ENCODE results near the gene PFDN1. TPM values are rescaled to one million over a fixed set of nuclear protein-coding genes. Genes with fewer than 3 reads are reported as not detected.

Gene PFDN1
- total RNA-seq, 1 experiment from 2014 or later = 54.4 TPM

GRCh38 chr5:140220698-140221064 is 82.2 kb downstream of the PFDN1 start:
- Histone ChIP-seq H3K4me1 (ENCODE audit: control insufficient read depth, insufficient read depth, low read length) (peaks cover 12% of the 10 kb centered on the region), H3K36me3 (ENCODE audit: control insufficient read depth, insufficient read depth, low read length) (no peaks in the 10 kb centered on the region), H3K27ac (ENCODE audit: low read length) (no peak overlapping the region), H3K9me3 (ENCODE audit: control insufficient read depth, insufficient read depth, low read depth, low read length) (no peaks in the 10 kb centered on the region), H3K4me3 (ENCODE audit: low read depth in 2 of 2, low read length in 2 of 2) (no peak overlapping the region), H3K27me3 (ENCODE audit: control insufficient read depth, insufficient read depth, low read length) (no peaks in the 10 kb centered on the region)
- in situ Hi-C loops (cut with HindIII; ENCODE audit: low pct_unique_long_range_greater_than_20kb, low sequenced_read_pairs) = no loop called here
- BruUV-seq (replicated peaks) = no TSS peak
- DNase-seq (ENCODE audit: low read depth, low spot score) = no peak
- no peak for TF ChIP-seq POLR2AphosphoS5 (IDR thresholded peaks at IDR 0.05; ENCODE audit: low read depth, low read length)
- no peak for ATAC-seq
- CTCF ChIA-PET = no interaction called here
- intact Hi-C loops (cut with micrococcal nuclease; ENCODE audit: unreplicated experiment) = no loop called here
- POLR2A ChIA-PET = no interaction called here

DNA sequence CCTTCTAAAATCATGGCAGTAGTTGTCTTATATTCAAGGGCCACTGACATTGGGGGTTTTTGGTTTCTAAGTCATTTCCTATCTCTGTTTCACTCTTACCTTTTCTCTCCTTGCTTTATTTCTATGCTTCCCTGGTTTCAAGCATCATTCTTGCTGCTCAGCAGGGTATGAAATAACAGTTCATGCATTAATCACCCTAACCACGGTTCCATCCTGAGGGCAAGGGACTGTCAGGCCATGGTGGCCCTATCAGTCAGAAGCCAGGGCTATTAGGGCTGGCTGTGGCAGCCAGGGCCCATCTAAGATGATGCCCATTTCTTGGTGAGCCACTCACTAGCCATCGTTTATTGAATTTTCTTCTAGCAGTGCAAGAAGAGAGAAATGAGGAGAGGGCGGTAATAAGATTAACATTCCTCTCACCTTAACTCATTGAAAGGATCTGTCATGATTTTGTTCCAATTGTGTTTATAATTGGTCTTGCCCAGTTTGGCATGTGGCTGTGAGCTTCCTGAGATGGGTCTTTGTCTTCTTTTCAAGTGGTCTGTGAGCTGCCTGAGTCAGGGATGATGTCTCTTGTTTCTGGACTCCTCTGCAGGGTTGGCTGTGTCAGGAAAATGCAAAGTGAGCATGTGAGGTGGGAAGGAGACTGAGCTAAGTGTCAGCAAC is 82.7 kb downstream of the PFDN1 start:
- H3K9me3 ChIP-seq (ENCODE audit: control insufficient read depth, insufficient read depth, low read depth, low read length) = no peaks in the 10 kb centered on the region
- H3K4me3 ChIP-seq (ENCODE audit: low read depth in 2 of 2, low read length in 2 of 2) = no peak overlapping the region
- H3K27ac ChIP-seq (ENCODE audit: low read length) = no peak overlapping the region
- DNase-seq (ENCODE audit: low read depth, low spot score) (no peak), ATAC-seq (no peak)
- no peaks in the 10 kb centered on the region for H3K36me3 ChIP-seq (ENCODE audit: control insufficient read depth, insufficient read depth, low read length)
- intact Hi-C loops (cut with micrococcal nuclease; ENCODE audit: unreplicated experiment) (no loop called here), in situ Hi-C loops (cut with HindIII; ENCODE audit: low pct_unique_long_range_greater_than_20kb, low sequenced_read_pairs) (no loop called here)
- CTCF ChIA-PET = no interaction called here
- POLR2A ChIA-PET = no interaction called here
- H3K4me1 ChIP-seq (ENCODE audit: control insufficient read depth, insufficient read depth, low read length) = peaks cover 12% of the 10 kb centered on the region
- TF ChIP-seq, protein P1, sequence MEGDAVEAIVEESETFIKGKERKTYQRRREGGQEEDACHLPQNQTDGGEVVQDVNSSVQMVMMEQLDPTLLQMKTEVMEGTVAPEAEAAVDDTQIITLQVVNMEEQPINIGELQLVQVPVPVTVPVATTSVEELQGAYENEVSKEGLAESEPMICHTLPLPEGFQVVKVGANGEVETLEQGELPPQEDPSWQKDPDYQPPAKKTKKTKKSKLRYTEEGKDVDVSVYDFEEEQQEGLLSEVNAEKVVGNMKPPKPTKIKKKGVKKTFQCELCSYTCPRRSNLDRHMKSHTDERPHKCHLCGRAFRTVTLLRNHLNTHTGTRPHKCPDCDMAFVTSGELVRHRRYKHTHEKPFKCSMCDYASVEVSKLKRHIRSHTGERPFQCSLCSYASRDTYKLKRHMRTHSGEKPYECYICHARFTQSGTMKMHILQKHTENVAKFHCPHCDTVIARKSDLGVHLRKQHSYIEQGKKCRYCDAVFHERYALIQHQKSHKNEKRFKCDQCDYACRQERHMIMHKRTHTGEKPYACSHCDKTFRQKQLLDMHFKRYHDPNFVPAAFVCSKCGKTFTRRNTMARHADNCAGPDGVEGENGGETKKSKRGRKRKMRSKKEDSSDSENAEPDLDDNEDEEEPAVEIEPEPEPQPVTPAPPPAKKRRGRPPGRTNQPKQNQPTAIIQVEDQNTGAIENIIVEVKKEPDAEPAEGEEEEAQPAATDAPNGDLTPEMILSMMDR (IDR thresholded peaks at IDR 0.05) = no peak
- TF ChIP-seq POLR2AphosphoS5 (IDR thresholded peaks at IDR 0.05; ENCODE audit: low read depth, low read length) = no peak
- TF ChIP-seq SIN3A (IDR thresholded peaks at IDR 0.05; ENCODE audit: borderline replicate concordance, insufficient read depth, low read depth, low read length) = no peak
- TF ChIP-seq TCF7L2 (IDR thresholded peaks at IDR 0.05; ENCODE audit: low read depth, low read length) = no peak
- no TSS peak for BruUV-seq (replicated peaks)
- no peaks in the 10 kb centered on the region for H3K27me3 ChIP-seq (ENCODE audit: control insufficient read depth, insufficient read depth, low read length)

DNA sequence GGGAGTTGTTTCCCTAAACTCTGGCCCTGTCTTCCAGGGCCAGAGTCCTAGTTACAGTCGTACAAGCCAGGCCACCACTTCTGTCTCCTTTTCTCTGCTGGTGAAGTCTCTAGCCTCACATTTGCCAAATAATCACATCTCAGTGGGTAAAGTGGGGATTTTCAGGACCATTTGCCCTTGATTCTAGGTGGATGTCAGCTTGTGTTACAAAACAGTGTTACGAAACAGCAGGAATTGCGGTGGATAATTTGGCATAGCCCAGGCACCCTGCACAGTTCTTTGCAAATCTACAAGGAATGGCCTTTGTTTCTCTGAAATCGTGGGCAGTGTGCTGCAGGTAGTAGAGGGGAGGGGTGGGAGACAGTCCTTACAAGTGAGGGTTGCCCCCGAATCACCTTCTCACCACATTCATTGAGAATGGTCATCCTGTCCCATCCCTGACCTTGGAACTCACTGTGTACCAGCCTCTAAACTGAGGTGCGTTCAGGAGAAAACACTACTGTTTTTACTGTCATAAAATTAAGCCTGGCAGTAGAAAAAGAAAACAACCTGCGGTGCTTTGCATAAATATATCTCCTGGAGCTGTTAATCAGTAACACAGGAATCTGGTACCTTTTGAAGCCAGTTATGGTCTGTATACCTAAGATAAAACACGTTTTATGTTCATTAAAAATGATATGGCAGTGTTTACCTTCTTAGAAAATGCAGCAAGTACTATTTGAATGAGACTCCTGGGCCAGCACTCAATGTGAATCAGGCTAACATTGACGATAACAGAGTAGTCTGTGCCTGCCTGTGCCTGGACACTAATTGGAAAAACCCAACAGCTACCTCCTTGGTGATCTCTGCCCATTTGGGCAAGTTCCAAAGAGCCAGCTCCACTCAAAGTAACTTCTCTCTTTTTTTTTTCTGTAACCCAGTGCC is 83.6 kb downstream of the PFDN1 start:
- CTCF ChIA-PET = no interaction called here
- Histone ChIP-seq H3K27me3 (ENCODE audit: control insufficient read depth, insufficient read depth, low read length) (no peaks in the 10 kb centered on the region), H3K4me3 (ENCODE audit: low read depth in 2 of 2, low read length in 2 of 2) (no peak overlapping the region), H3K4me1 (ENCODE audit: control insufficient read depth, insufficient read depth, low read length) (peaks cover 12% of the 10 kb centered on the region), H3K9me3 (ENCODE audit: control insufficient read depth, insufficient read depth, low read depth, low read length) (no peaks in the 10 kb centered on the region), H3K27ac (ENCODE audit: low read length) (no peak overlapping the region), H3K36me3 (ENCODE audit: control insufficient read depth, insufficient read depth, low read length) (no peaks in the 10 kb centered on the region)
- intact Hi-C loops (cut with micrococcal nuclease; ENCODE audit: unreplicated experiment) = no loop called here
- in situ Hi-C loops (cut with HindIII; ENCODE audit: low pct_unique_long_range_greater_than_20kb, low sequenced_read_pairs) = no loop called here
- ATAC-seq (0 out of 2 replicates have a peak, but pooled peaks have one; percentile 33), DNase-seq (ENCODE audit: low read depth, low spot score) (no peak)
- POLR2A ChIA-PET = no interaction called here
- BruUV-seq (replicated peaks) = no TSS peak
- TF ChIP-seq POLR2AphosphoS5 (IDR thresholded peaks at IDR 0.05; ENCODE audit: low read depth, low read length) (no peak), SIN3A (IDR thresholded peaks at IDR 0.05; ENCODE audit: borderline replicate concordance, insufficient read depth, low read depth, low read length) (no peak), TCF7L2 (IDR thresholded peaks at IDR 0.05; ENCODE audit: low read depth, low read length) (peak; percentile 78)
- TF ChIP-seq, protein P1 (IDR thresholded peaks at IDR 0.05) = no peak
- TF ChIP-seq, protein P2, sequence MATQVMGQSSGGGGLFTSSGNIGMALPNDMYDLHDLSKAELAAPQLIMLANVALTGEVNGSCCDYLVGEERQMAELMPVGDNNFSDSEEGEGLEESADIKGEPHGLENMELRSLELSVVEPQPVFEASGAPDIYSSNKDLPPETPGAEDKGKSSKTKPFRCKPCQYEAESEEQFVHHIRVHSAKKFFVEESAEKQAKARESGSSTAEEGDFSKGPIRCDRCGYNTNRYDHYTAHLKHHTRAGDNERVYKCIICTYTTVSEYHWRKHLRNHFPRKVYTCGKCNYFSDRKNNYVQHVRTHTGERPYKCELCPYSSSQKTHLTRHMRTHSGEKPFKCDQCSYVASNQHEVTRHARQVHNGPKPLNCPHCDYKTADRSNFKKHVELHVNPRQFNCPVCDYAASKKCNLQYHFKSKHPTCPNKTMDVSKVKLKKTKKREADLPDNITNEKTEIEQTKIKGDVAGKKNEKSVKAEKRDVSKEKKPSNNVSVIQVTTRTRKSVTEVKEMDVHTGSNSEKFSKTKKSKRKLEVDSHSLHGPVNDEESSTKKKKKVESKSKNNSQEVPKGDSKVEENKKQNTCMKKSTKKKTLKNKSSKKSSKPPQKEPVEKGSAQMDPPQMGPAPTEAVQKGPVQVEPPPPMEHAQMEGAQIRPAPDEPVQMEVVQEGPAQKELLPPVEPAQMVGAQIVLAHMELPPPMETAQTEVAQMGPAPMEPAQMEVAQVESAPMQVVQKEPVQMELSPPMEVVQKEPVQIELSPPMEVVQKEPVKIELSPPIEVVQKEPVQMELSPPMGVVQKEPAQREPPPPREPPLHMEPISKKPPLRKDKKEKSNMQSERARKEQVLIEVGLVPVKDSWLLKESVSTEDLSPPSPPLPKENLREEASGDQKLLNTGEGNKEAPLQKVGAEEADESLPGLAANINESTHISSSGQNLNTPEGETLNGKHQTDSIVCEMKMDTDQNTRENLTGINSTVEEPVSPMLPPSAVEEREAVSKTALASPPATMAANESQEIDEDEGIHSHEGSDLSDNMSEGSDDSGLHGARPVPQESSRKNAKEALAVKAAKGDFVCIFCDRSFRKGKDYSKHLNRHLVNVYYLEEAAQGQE (IDR thresholded peaks at IDR 0.05; ENCODE audit: insufficient read depth in 1 of 2, low read depth in 2 of 2, low read length in 1 of 2) = no peak
